ENCODE results near the gene ZNF684.

Gene ZNF684

DNA sequence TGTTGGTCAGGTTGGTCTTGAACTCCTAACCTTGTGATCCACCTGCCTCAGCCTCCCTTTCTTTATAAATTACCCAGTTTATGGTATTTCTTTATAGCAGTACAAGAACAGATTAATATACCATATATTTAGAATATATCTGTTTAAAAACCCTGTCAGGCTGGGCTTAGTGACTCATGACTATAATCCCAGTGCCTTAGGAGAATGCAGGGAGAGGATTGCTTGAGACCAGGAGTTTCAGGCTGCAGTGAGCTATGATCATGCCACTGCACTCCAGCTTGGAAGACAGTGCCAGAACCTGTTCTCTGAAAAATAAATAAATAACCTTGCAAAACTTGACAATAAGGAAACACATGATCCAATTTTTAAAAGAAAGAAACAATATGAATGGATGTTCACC is 43.9 kb downstream of the ZNF684 start:
- no peak for DNase-seq

DNA sequence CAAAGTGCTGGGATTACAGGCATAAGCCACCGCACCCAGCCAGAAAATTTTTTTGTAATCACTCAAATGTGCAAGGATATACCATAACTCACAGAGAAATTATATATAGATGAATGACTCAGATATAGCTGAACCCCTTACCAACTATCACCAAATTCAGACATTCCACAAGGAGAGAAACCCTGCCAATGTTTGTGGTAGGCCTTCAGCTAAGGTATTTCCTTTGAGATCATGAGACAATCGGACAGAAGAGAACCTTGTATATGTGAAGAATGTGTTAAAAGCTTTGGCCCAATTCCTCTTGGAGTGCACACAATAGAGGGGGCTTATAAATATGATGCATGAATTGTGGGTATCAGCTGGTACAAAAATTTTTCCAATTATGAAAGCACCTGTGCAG is 50.7 kb downstream of the ZNF684 start:
- no peak for DNase-seq

GRCh38 chr1:40583980-40584379 is 52.5 kb downstream of the ZNF684 start:
- no peak for DNase-seq

- no peak for DNase-seq
Measured at GRCh38 chr1:40588586-40588985, 57.1 kb downstream of the ZNF684 start.

GRCh38 chr1:40592107-40592803 is 60.8 kb downstream of the ZNF684 start:
- DNase-seq, result no peak

GRCh38 chr1:40593449-40594186 is 62.2 kb downstream of the ZNF684 start:
- DNase-seq, result no peak

- no peak for DNase-seq
Measured at GRCh38 chr1:40594187-40594531, 62.7 kb downstream of the ZNF684 start.

DNA sequence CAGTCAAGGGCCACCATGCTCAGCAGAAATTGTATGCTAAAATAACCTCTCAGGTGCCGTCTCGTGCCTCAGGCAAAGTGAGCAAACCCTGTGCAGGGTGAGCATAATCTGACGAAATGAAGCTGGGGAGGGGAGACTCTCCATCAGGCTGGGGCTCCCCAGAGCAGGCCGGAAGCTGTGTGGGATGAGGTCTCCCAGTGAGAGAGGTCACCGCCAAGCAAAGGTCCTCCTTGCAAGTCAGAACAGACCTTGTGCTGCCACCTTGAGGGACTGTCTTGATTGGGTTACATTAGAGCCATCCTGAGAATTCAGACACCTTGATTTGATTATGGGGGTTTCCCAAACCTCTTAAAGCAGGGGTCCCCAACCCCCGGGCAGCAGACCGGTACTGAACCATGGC is 64.2 kb downstream of the ZNF684 start:
- DNase-seq, result no peak
